Hepatocyte (in vitro differentiated cells): ENCODE results near the gene BMP6. TPM values are rescaled to one million over a fixed set of nuclear protein-coding genes. Genes with fewer than 3 reads are reported as not detected.
"Not testable (repeated sequence)": the region's sequence is repeated elsewhere in the genome, so short reads cannot be mapped to it uniquely, and the experiment has no call there.

ENCODE experiments used
- DNase-seq: peaks from one replicate; pipeline ENCODE4 v3.0.0-alpha.2; 2016; ENCODE audit warnings: low spot score
- H2AFZ ChIP-seq: fragments of 200-600 bp; sonication (generic); 2 replicates; pipeline ENCODE4 v1.6.0; 2016; ENCODE audit warnings: antibody characterized with exemption, mild to moderate bottlenecking
- H3K27ac ChIP-seq: fragments of 200-600 bp; sonication (generic); 2 replicates; pipeline ENCODE4 v1.5.1; 2016; ENCODE audit warnings: mild to moderate bottlenecking
- H3K27me3 ChIP-seq: fragments of 200-600 bp; sonication (generic); 2 replicates; pipeline ENCODE4 v1.6.1; 2016
- H3K36me3 ChIP-seq: fragments of 200-600 bp; sonication (generic); replicated peaks from 2 replicates; pipeline ENCODE4 v1.5.1; 2016; ENCODE audit warnings: low read depth; ENCODE audit not compliant: insufficient read depth
- H3K4me1 ChIP-seq: fragments of 200-600 bp; sonication (generic); 2 replicates; pipeline ENCODE4 v1.5.1; 2016; ENCODE audit warnings: mild to moderate bottlenecking, moderate library complexity; ENCODE audit not compliant: insufficient read depth
- H3K4me2 ChIP-seq: fragments of 200-600 bp; sonication (generic); 2 replicates; pipeline ENCODE4 v1.6.0; 2016
- H3K4me3 ChIP-seq: fragments of 200-600 bp; sonication (generic); 2 replicates; pipeline ENCODE4 v1.5.1; 2016; ENCODE audit warnings: mild to moderate bottlenecking
- H3K79me2 ChIP-seq: fragments of 200-600 bp; sonication (generic); 2 replicates; pipeline ENCODE4 v1.6.0; 2017; ENCODE audit warnings: mild to moderate bottlenecking
- H3K9me2 ChIP-seq: fragments of 200-600 bp; sonication (generic); replicated peaks from 2 replicates; pipeline ENCODE4 v1.6.0; 2017; ENCODE audit warnings: mild to moderate bottlenecking; ENCODE audit not compliant: insufficient read depth
- H3K9me3 ChIP-seq: fragments of 200-600 bp; sonication (generic); 2 replicates; pipeline ENCODE4 v1.5.1; 2016; ENCODE audit warnings: low read depth, mild to moderate bottlenecking
- H4K20me1 ChIP-seq: fragments of 200-600 bp; sonication (generic); 2 replicates; pipeline ENCODE4 v1.6.0; 2016; ENCODE audit warnings: mild to moderate bottlenecking; ENCODE audit not compliant: insufficient read depth, poor library complexity, severe bottlenecking
- EZH2 ChIP-seq: fragments of 200-600 bp; sonication (generic); IDR thresholded peaks from 2 replicates; pipeline ENCODE4 v1.6.1; 2016; ENCODE audit warnings: antibody characterized with exemption, mild to moderate bottlenecking, borderline replicate concordance
- EZH2phosphoT487 ChIP-seq: fragments of 200-600 bp; sonication (generic); IDR thresholded peaks from one replicate; pipeline ENCODE4 v1.6.1; 2018; ENCODE audit warnings: antibody characterized with exemption, mild to moderate bottlenecking, low read depth, moderate library complexity; ENCODE audit not compliant: unreplicated experiment, severe bottlenecking
- WGBS: methylation state at CpG from one replicate; pipeline ENCODE4 v1.1.6; 2016; ENCODE audit warnings: low lambda C conversion rate; ENCODE audit errors: missing lambda C conversion rate; 5-methylcytosine and 5-hydroxymethylcytosine counted together
- polyA plus RNA-seq: library from polyadenylated mRNA; unstranded; fragments of >200 nt; fragmentation: Nextera tagmentation; extraction: Ambion mirVana; gene quantifications from 2 replicates; pipeline ENCODE4 v1.2.1, GENCODE V29; 2016
- total RNA-seq: library from RNA; depleted of rRNA; stranded (reverse); fragments of >200 nt; gene quantifications from 2 replicates; pipeline ENCODE4 v1.2.3, GENCODE V29; 2014
- TF ChIP-seq, protein P1 (sequence below): fragments of 200-600 bp; sonication (generic); IDR thresholded peaks from 2 replicates; pipeline ENCODE4 v1.5.1; 2016; ENCODE audit warnings: antibody characterized with exemption, mild to moderate bottlenecking; ENCODE audit not compliant: poor library complexity

The BMP6 gene
- total and polyA plus RNA-seq, 2 experiments from 2014 or later = 4.0 to 4.3 TPM

DNA sequence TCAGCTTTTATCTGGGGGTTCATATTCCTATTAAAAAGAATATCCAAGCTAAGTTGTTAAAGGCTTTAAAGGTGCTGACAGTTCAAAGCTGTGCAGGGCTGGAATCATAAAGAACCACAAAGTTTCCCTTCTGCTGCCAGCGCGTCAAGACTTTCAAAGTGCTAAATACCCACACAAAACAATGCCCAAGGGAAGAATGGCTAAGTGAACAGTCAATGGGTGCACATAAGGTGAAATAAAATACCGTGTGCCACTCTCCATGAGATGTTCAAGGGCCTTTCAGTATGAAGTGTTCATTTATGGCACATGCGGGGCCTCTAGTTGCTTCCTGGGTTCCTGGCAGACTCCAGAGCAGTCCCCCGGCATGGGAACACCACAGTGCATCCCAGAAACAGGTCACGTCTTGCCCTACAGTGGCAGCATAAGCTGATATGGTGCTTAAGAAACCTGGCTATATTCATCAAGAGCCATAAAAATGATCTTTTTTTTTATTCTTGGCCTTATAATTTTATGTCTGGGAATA lies 170.6 kb downstream of the BMP6 start:
- TF ChIP-seq EZH2phosphoT487 (no peak), EZH2 (no peak)
- TF ChIP-seq, protein P1, sequence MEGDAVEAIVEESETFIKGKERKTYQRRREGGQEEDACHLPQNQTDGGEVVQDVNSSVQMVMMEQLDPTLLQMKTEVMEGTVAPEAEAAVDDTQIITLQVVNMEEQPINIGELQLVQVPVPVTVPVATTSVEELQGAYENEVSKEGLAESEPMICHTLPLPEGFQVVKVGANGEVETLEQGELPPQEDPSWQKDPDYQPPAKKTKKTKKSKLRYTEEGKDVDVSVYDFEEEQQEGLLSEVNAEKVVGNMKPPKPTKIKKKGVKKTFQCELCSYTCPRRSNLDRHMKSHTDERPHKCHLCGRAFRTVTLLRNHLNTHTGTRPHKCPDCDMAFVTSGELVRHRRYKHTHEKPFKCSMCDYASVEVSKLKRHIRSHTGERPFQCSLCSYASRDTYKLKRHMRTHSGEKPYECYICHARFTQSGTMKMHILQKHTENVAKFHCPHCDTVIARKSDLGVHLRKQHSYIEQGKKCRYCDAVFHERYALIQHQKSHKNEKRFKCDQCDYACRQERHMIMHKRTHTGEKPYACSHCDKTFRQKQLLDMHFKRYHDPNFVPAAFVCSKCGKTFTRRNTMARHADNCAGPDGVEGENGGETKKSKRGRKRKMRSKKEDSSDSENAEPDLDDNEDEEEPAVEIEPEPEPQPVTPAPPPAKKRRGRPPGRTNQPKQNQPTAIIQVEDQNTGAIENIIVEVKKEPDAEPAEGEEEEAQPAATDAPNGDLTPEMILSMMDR = no peak
- H3K9me2 ChIP-seq = no peaks in the 10 kb centered on the region
- H3K27ac ChIP-seq = no peak overlapping the region
- H2AFZ ChIP-seq = no peak overlapping the region
- 96% methylated on average over 6 of the region's 6 CpGs for WGBS
- H3K4me2 ChIP-seq = no peak overlapping the region
- peaks cover 4% of the 10 kb centered on the region for H4K20me1 ChIP-seq
- H3K4me3 ChIP-seq = no peak overlapping the region
- DNase-seq = no peak
- peaks cover 12% of the 10 kb centered on the region for H3K79me2 ChIP-seq
- H3K36me3 ChIP-seq = no peaks in the 10 kb centered on the region
- no peaks in the 10 kb centered on the region for H3K9me3 ChIP-seq
- H3K27me3 ChIP-seq = no peaks in the 10 kb centered on the region
- H3K4me1 ChIP-seq = peaks cover 17% of the 10 kb centered on the region

DNA sequence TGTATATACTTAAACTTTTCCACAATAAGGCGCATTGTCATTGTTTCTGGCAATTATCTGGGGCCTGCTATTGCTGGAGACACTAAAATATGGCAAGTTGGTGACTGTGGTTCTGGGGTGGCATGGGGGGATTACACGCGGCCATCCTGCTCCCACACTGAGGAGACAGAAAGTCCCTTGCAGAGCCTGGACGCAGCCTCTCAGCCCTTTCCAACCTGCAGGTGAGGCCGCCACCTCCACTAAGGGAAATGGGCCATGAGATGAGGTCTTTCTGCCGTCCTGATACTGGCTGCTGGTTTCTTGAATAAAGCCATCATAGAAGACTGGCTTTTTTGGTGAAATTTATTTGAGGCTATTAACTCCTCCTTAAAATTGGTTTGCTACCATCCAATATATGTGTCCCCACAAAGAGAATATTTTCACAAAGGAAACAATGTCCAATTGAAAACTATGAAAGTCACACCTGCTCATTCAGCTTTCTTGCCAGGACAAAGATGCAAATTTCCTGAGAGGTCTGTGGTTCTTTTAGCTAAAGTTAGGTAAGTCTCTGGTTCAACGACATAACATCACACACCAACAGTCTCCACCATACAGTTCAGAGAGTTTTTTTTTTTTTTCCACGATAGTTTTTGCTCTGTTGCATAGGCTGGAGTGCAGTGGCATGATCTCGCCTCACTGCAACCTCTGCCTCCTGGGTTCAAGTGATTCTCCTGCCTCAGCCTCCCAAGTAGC lies 171.7 kb downstream of the BMP6 start:
- Histone ChIP-seq H3K27ac (no peak overlapping the region), H3K36me3 (no peaks in the 10 kb centered on the region), H3K4me2 (no peak overlapping the region), H3K4me1 (peaks cover 17% of the 10 kb centered on the region), H3K9me3 (no peaks in the 10 kb centered on the region), H3K4me3 (no peak overlapping the region), H3K27me3 (no peaks in the 10 kb centered on the region), H3K9me2 (no peaks in the 10 kb centered on the region), H4K20me1 (peaks cover 9% of the 10 kb centered on the region), H2AFZ (no peak overlapping the region), H3K79me2 (peaks cover 16% of the 10 kb centered on the region)
- no peak for DNase-seq
- TF ChIP-seq, protein P1 = no peak
- TF ChIP-seq EZH2 (no peak), EZH2phosphoT487 (no peak)
- WGBS = 97% methylated on average over 9 of the region's 9 CpGs

DNA sequence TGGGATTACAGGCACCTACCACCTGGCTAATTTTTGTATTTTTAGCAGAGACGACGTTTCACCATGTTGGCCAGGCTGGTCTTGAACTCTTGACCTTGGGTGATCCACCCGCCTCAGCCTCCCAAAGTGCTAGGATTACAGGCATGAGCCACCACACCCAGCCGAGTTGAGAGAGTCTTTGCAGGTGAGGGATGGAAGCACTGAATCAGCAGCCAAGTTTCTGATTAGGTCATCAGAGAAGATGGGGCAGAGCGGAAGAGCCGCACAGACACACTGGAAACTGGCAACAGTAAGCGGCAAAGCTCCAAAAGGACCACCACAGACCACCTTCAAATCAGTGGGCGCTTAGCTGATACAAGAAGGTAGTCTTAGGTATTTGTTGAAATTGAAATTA lies 172.3 kb downstream of the BMP6 start:
- H3K27me3 ChIP-seq, H3K9me2 ChIP-seq, H3K4me3 ChIP-seq, H3K9me3 ChIP-seq, H3K36me3 ChIP-seq, H4K20me1 ChIP-seq, H3K27ac ChIP-seq, DNase-seq, H2AFZ ChIP-seq, H3K4me2 ChIP-seq: not testable (repeated sequence)
- 94% methylated on average over 8 of the region's 8 CpGs for WGBS
- Histone ChIP-seq H3K4me1 (peaks cover 17% of the 10 kb centered on the region), H3K79me2 (peaks cover 16% of the 10 kb centered on the region)

DNA sequence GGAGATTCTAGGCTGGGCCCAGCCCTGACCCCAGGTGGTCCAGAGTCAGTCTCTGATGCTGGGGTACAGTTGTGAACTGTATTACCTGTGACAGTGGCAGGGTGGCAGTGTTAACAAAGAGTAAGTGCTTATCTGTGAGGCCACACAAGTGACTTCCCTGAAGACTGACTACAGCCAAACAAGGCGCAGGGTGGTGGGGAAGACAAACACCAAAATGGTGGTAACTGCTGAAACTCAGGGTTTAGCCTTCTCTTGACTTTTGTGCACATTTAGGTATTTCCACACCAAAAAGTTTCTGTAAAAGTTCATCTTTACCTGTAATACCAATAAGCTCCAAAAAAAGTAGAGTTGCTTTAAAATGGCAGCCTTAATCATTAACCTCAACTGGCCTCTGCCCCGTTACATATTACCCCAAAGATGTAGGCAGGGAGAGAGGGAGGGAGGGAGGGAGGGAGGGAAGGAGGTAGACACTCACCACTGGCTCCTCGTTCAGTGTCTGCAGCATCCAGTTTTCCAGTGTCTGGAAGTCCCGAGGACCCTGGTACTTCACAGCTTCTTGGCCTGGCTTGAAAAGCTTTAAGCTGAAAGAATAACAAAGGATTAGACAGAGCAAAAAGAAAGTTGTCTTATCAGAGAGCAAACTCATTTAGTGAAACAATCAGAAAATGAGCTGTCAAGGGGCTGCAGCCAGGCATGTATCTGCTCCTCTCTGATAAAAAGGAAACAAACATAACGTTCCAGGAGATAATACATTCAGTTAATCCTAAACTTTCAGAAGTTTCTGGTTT lies 173.4 kb downstream of the BMP6 start:
- Histone ChIP-seq H3K27ac (no peak overlapping the region), H3K9me2 (no peaks in the 10 kb centered on the region), H3K4me1 (peaks cover 17% of the 10 kb centered on the region), H3K4me3 (no peak overlapping the region), H3K79me2 (peaks cover 22% of the 10 kb centered on the region), H4K20me1 (peaks cover 9% of the 10 kb centered on the region), H3K4me2 (no peak overlapping the region), H2AFZ (no peak overlapping the region), H3K27me3 (no peaks in the 10 kb centered on the region), H3K36me3 (peaks cover 4% of the 10 kb centered on the region), H3K9me3 (no peaks in the 10 kb centered on the region)
- DNase-seq = peak; percentile 28
- 38% methylated on average over 4 of the region's 5 CpGs for WGBS
- TF ChIP-seq, protein P1 = peak; percentile 28
- TF ChIP-seq EZH2phosphoT487 (peak; percentile 36), EZH2 (no peak)
